Activated T-cell treated with anti-CD3 and anti-CD28 coated beads, Interleukin-2, amount 50 U/mL, for 1 hour (primary cell): ENCODE measurements around the gene TOM1L2.
A peak's percentile ranks its signal among the peaks of the same experiment; 100 is the strongest.

ENCODE experiments used
- DNase-seq: peaks from one replicate; pipeline ENCODE4 v3.0.0-alpha.2; 2020

The TOM1L2 gene

GRCh38 chr17:17871913-17872312 is 100.3 kb downstream of the TOM1L2 start:
- DNase-seq, result no peak

- no peak for DNase-seq
Measured at GRCh38 chr17:17870247-17870646, 102.0 kb downstream of the TOM1L2 start.

DNA sequence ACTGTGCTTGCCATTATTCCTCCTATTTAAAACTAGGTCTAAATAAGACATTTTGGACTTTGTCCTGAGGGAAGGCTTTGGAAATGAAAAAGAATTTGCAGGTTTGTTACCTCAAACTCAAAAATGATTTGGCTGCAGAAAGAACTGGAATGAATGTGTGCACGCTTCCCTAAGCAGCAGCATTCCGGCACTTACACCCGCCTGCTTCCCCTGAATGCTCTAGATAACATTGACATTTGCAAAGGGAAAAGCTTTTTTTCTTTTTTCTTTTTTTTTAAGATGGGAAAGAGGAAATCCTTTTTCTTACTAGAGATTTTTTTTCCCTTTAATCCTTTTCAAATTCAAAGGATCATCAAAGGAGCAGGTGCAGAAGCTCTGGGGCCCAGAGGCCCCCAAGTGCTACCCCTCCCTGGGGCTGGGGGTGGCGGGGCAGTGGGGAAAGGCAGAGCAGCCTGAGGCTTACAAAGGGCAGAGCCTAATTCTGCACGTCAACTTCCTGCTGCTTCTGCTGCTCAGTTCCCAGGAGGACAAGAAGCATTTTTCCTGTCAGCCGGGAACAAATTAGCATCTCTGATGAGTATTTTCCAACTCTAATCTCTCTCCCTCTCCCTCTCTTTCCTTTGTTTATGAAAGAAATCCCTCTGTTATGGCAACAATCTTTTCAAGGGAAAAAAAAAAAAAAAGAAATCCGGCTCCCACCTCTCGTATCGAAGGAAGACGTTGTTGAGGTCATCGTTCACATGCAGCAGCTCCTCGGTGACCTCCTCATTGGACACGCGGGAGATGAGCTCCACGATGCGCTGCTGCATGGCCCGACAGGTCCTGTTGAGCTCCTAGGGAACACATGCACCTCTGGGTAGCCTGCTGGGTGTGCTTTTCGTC is 103.3 kb downstream of the TOM1L2 start:
- no peak for DNase-seq

DNA sequence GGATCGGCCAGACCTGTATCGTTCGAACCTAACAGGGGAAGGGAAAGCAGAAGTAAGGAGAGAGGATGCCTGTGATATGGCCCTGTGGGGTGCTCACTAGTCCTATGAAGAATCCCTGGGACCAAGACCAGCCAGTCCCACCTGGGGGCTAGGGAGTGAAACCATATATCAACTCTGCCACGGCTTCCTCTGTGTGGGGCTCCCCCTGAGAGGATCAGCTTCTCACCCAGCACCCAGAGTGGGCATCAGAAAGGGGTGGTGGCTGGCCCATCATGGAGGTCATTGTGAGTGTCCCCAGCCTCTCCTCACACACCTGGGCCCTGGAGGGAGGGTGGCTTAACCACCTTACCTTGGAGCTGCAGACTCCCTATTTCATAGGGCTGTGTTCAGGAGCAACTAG is 105.3 kb downstream of the TOM1L2 start:
- DNase-seq, result no peak

- no peak for DNase-seq
Measured at GRCh38 chr17:17866425-17866824, 105.8 kb downstream of the TOM1L2 start.

- DNase-seq, result no peak
Measured at GRCh38 chr17:17865035-17865434, 107.2 kb downstream of the TOM1L2 start.

- no peak for DNase-seq
Measured at GRCh38 chr17:17860766-17861107, 111.5 kb downstream of the TOM1L2 start.

DNA sequence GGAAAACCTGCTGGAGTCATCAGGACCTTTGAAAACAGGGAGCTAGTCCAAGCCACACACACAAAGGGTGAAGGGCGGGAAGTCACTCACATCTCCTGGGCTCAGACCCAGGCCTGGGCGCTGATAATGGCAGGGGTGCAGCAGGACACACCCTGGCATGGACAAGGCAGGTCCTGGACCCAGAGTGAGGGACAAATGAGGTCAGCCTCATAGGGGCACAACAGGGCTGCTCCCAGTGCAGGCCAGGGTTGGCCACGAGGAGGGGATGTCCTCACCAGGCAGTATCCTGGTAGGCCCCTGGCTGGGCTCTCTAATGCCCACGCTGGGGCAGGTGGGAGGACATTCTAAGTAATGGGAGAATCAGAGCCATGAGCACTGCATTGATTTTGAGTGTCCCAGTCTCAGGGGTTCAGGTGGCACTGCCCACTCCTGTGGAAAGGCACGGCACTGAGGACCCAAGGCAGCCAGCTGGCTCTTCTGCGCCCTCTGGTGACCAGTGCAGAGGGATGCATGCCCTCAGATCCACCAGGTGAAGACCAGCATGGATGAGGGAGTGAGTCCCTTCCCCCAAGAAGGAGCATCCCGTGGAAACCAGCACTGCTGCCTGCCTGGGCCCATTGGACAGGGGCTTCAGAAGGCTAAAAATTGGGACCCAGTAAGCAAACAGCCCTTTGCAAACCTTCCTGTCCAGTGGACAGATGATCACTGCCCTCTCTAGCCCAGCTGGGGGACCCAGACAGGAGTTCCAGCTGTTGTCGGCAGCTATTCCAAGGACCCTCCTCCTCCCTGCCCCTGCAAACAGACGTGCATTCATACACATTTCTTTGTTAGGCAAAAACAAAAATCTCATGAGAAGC is 112.1 kb downstream of the TOM1L2 start:
- peak; percentile 78 for DNase-seq

GRCh38 chr17:17857496-17857895 is 114.7 kb downstream of the TOM1L2 start:
- DNase-seq, result no peak

- no peak for DNase-seq
Measured at GRCh38 chr17:17856386-17856785, 115.8 kb downstream of the TOM1L2 start.

DNA sequence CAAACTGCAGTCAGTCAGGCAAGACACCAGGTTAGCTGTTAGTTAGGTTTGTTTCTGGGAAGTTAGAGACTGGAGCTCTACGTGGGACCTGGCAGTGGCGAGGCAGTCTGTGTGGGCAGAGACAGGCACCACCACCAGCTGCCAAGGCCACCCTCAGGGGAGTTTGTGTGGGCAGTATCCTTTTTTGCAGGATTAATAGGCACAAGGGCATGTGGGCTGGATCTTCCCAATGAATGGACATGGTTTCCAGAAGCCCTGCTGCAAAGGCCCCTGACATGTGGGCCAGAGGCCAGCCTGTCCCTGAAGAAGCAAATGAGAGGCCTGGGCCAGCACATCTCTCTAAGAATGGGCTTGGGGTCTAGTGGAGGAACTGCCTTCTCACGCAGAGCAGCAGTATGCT is 116.2 kb downstream of the TOM1L2 start:
- DNase-seq, result no peak

GRCh38 chr17:17853811-17854447 is 118.3 kb downstream of the TOM1L2 start:
- DNase-seq, result no peak

DNA sequence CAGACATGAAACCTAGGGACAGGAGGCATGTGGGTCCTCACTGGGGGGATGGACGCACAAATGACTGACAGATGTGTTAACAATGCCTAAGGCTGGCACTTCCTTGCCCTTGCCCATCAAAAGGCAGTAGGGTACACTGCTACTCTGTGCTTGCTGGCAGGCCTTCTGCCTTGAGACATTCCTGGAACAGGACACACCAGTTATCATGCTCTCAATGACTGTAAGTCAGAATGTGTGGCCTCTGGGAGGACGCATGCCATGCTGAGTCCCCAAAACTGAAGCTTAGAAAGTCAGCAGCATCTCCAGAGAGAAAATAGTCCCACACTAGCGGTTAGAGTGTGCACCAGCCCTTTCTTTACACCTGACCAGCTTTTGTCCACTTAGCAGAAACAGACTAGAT is 119.3 kb downstream of the TOM1L2 start:
- DNase-seq, result no peak

DNA sequence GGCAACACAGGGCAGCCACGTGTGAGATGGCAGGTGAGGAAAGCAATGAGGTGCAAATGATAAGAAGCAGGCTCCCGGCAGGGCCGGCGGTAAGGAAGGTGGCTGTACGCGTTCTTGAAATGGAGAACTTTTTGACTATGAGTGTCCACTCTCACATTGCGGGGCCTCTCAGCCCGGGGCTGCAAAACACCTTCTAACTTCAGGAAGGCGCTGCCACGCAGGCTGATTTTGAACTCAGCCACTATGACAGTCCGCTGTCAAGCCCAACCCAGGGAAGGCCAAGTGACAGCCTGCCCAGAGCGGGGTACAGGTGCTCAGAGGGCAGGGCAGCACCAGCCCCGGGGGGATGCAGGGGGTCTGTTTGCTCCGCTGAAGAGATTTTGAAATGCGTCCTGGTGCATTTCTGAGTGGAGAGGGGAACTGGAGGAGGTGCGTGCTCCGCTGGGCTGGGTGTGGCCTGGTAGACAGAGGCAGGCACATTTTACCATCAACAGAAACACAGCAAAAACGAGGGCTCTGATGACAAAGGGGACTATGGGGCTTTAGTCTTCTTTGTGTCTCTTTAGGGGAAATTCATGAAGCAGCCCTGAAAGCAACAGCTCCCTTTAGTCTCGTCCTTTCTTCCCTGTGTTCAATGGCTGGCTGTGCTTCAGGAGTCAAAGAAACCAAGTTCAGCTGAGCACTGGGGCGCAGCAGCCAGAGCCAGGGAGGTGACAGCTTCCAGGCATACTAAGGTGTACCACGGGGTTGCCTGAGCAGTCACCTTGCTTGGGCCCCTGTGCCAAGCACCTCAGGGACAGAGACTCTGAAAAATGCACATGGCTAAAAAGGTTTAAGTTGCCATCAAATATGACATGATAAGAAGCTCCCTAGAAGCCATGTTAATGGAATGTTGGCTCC is 120.8 kb downstream of the TOM1L2 start:
- DNase-seq, result no peak

- DNase-seq, result peak; percentile 57
Measured at GRCh38 chr17:17849845-17850373, 122.3 kb downstream of the TOM1L2 start.

GRCh38 chr17:17849147-17849820 is 122.9 kb downstream of the TOM1L2 start:
- peak; percentile 75 for DNase-seq

GRCh38 chr17:17848311-17849082 is 123.7 kb downstream of the TOM1L2 start:
- no peak for DNase-seq

- DNase-seq, result no peak
Measured at GRCh38 chr17:17847726-17848125, 124.5 kb downstream of the TOM1L2 start.

GRCh38 chr17:17847118-17847689 is 125.0 kb downstream of the TOM1L2 start:
- no peak for DNase-seq

- DNase-seq, result no peak
Measured at GRCh38 chr17:17846645-17847044, 125.6 kb downstream of the TOM1L2 start.
